Rectal smooth muscle tissue (tissue), 1 donor: ENCODE data around the gene B3GAT2.
A peak's percentile ranks its signal among the peaks of the same experiment; 100 is the strongest.
"Not testable (repeated sequence)": the region's sequence is repeated elsewhere in the genome, so short reads cannot be mapped to it uniquely, and the experiment has no call there.

Experiments used
- H3K27ac ChIP-seq: one replicate; pipeline ENCODE4 v1.7.0; 2013; ENCODE audit warnings: low read depth, low read length, inconsistent platforms
- H3K27me3 ChIP-seq: one replicate; pipeline ENCODE4 v1.7.0; 2013; ENCODE audit warnings: low read length; ENCODE audit not compliant: control insufficient read depth, insufficient read depth
- H3K36me3 ChIP-seq: one replicate; pipeline ENCODE4 v1.7.0; 2013; ENCODE audit warnings: low read length; ENCODE audit not compliant: control insufficient read depth, insufficient read depth
- H3K4me1 ChIP-seq: one replicate; pipeline ENCODE4 v1.7.0; 2013; ENCODE audit warnings: low read length; ENCODE audit not compliant: control insufficient read depth, insufficient read depth
- H3K4me3 ChIP-seq: one replicate; pipeline ENCODE4 v1.7.0; 2013; ENCODE audit warnings: low read length
- H3K9ac ChIP-seq: one replicate; pipeline ENCODE4 v1.7.0; 2013; ENCODE audit warnings: low read length

Gene B3GAT2

DNA sequence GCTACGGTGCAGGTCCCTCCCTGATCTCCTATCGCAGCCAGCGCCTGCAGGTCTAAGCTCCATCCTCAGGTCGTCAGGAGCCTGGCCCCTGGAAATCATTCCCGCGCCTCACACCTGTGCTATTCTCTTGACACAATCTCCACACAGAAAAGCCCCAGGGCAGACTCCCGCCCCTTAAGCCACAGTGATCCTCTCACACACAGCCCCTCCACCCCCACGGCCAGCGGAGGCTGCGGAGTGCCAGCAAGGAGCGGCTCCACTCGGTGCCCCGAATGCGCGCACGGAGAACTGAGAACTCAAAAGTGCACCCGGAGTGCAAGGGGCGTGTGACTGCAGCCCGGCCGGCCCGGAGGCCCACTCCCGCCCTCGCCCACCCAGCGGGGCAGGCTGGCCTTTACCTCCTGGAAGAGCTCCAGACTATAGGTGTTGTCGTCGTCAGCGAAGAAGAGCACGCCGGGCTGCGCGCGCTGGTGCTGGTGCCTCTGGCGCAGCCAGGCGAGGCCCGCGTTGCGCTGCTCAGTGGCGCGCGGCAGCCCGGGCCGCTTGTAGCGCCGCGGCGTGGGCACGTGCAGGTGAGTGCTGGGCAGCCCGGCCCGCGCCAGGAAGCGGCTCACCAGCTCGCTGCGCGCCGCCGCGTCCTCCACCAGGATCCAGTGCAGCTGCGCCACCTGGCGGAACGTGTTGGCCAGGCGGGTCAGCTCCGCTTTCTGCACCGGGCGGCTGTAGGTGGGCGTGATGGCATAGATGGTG lies 1.2 kb downstream of the B3GAT2 start:
- Histone ChIP-seq H3K4me1 (peaks cover 2% of the 10 kb centered on the region), H3K27ac (no peak overlapping the region), H3K9ac (no peak overlapping the region), H3K4me3 (peak overlapping the region; percentile 58), H3K36me3 (no peaks in the 10 kb centered on the region), H3K27me3 (peaks cover 11% of the 10 kb centered on the region)

DNA sequence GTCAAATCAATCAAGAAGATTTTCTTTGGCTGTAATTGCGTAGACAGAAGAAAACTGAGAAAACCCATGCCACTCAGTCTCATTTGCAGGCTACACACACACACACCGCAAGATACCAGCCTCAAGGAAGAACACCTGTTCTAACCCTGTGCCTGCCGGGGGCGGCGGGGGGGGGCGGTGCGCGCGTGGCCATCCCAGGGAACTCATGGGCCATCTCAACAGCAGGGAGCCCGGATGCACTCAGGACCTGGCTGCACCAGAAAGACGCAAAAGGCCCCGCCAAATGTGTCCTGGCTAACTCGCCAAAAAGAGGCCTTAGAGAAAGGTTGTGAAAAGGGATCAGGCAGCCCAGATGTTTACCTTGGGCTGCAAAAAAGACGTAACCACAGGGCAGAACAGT lies 2.1 kb downstream of the B3GAT2 start:
- H3K27ac ChIP-seq = no peak overlapping the region
- peaks cover 2% of the 10 kb centered on the region for H3K4me1 ChIP-seq
- peaks cover 11% of the 10 kb centered on the region for H3K27me3 ChIP-seq
- no peak overlapping the region for H3K4me3 ChIP-seq
- no peaks in the 10 kb centered on the region for H3K36me3 ChIP-seq
- H3K9ac ChIP-seq = no peak overlapping the region

DNA sequence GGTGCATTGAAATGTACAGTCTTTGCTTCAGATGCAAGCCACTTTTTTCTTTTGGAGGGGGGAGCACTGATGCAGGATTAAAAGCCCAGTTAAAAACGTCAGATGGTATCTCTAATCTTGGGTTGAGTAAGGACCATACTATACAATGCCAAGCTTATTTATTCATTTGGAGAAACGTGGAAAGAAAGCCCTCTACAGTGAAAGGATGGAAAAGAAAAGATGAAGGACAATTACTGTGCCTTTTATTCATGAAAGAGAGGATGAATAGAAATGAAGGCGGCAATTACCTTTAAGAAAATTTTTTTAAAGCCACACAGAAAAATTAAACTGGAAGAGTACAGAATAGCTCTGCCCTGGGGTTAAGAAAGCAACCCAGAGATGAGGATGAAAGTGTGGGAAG lies 2.7 kb downstream of the B3GAT2 start:
- Histone ChIP-seq H3K27me3 (peaks cover 11% of the 10 kb centered on the region), H3K4me1 (peaks cover 2% of the 10 kb centered on the region), H3K36me3 (no peaks in the 10 kb centered on the region), H3K9ac (no peak overlapping the region), H3K27ac (no peak overlapping the region), H3K4me3 (no peak overlapping the region)

DNA sequence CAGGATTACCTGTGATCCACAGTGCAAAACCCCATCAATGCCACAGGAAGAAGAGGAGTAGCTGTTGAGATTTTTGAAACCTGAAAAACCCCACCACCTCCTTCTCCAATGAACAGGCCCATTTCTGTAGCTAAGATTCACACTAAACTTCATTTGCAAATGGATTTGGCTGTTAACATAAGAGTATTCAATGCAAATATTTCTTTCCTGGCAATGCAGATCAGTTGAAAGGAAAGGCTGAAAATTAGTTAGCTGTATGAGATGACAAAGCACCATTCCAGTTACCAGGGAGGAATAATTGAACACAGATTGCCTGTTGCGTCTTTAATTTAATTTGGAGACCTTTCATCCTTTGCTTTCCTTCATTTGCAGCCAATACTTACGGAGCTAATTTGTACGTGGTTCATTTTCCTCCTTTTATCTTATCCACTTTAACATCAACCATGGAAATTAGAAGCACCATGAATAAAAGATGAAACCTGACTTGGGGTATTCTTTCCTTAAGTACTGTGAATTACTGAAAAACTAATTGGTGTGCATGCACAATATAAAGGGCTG lies 4.2 kb downstream of the B3GAT2 start:
- H3K4me3 ChIP-seq = no peak overlapping the region
- peaks cover 11% of the 10 kb centered on the region for H3K27me3 ChIP-seq
- no peaks in the 10 kb centered on the region for H3K36me3 ChIP-seq
- no peak overlapping the region for H3K27ac ChIP-seq
- H3K9ac ChIP-seq = no peak overlapping the region
- peaks cover 2% of the 10 kb centered on the region for H3K4me1 ChIP-seq

DNA sequence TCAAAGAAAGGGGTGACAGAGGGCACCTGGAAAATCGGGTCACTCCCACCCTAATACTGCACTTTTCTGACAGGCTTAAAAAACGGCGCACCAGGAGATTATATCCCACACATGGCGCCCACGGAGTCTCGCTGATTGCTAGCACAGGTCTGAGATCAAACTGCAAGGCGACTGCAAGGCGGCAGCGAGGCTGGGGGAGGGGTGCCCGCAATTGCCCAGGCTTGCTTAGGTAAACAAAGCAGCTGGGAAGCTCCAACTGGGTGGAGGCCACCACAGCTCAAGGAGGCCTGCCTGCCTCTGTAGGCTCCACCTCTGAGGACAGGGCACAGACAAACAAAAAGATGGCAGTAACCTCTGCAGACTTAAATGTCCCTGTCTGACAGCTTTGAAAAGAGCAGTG lies 12.5 kb downstream of the B3GAT2 start:
- not testable (repeated sequence) for H3K4me1 ChIP-seq, H3K27me3 ChIP-seq, H3K4me3 ChIP-seq, H3K27ac ChIP-seq, H3K36me3 ChIP-seq, H3K9ac ChIP-seq

DNA sequence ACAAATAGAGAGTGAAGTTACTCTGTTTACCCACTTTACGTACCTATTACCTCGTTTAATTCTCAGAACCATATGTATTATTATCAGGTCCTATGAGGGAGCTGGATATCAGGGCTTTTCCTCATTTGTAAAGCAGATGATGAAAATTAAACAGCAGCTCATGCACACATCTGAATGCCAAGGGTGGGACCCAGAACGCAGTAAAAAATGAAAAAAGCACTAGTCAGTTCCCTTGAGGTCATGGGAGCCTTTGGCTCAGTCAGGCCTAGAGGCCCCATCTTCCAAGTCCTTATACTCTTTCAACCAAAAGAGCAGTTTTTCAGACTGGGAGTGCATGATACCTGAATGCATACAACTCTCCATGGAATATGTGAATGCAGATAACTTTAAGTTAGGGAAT lies 23.0 kb downstream of the B3GAT2 start:
- no peak overlapping the region for H3K27ac ChIP-seq
- no peak overlapping the region for H3K9ac ChIP-seq
- H3K27me3 ChIP-seq = no peaks in the 10 kb centered on the region
- no peaks in the 10 kb centered on the region for H3K36me3 ChIP-seq
- no peaks in the 10 kb centered on the region for H3K4me1 ChIP-seq
- no peak overlapping the region for H3K4me3 ChIP-seq

DNA sequence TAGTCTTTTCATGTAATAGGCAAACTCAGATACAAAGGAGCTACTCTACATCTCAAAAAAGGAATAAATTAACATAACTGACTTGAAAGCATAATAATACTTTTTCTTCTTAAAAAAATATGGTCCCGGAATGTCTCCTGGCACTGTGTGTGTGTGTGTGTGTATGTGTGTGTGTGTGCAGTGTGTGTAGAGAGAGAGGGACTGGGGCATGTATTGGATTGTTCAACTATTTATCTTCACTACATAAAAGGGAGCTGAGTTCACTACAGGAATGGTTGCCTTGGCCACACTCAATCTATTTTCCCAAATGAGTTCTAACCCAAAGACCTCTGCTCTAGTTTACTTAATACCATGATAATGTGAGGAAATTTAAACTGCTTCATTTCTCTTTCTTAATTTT lies 51.1 kb downstream of the B3GAT2 start:
- H3K27ac ChIP-seq = no peak overlapping the region

DNA sequence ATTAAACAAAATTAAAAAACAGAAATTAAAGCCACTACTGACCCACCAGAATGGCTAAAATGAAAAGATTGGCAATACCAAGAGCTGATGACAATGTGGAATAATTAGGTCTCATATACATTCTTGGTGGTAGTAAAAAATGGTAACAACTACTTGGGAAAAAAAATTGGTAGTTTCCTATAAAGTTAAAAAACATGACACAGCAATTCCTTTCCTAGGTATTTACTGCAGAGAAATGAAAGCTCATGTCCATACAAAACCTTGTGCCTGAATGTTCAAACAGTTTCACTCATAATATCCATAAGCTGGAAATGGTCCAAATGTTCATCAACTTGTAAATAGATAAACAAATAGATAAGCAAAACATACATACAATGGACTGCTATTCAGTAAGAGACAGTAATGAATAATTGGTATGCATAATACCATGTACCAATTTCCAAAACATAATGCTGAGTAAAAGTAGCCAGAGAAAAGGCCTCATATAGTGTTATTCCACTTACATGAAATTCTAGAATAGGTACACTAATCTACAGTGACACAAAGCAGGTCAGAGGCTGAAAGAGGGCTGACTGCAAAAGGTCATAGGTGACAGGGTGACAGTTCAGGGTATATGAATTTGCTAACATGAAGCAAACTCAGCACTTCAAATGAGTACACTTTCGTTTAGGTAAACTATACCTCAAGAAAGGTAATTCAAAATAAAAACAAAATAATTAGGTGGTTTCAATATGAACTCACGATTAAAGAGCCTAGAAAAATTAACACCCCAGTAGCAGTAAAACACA lies 53.0 kb downstream of the B3GAT2 start:
- Histone ChIP-seq H3K27ac (no peak overlapping the region), H3K9ac (no peak overlapping the region), H3K36me3 (no peaks in the 10 kb centered on the region), H3K27me3 (no peaks in the 10 kb centered on the region), H3K4me3 (no peak overlapping the region), H3K4me1 (no peaks in the 10 kb centered on the region)

More for the DNA sequence above, 51.1 kb downstream of the B3GAT2 start:
- Histone ChIP-seq H3K36me3 (no peaks in the 10 kb centered on the region), H3K27me3 (no peaks in the 10 kb centered on the region), H3K4me1 (no peaks in the 10 kb centered on the region), H3K4me3 (no peak overlapping the region), H3K9ac (no peak overlapping the region)

DNA sequence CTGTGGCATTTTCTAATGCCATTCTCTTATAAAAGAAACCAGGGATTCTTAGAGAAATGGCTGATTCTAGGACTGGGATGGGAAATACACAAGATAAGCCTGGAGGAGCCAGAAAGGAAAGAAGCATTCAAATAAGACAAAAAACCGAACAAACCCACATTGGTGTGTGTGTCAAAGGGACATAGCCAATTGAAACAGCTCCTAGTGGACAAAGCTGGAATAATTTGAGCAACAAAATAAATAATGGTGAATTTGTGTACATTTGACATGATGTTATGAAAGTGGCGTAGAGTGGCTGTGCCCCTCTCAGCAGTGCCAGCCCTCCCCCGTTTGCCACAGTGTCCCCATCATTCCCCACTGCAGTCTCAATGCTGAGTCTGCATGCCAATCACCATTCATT lies 55.5 kb downstream of the B3GAT2 start:
- no peaks in the 10 kb centered on the region for H3K36me3 ChIP-seq
- H3K9ac ChIP-seq = no peak overlapping the region
- no peaks in the 10 kb centered on the region for H3K27me3 ChIP-seq
- H3K27ac ChIP-seq = no peak overlapping the region
- no peak overlapping the region for H3K4me3 ChIP-seq
- H3K4me1 ChIP-seq = no peaks in the 10 kb centered on the region

DNA sequence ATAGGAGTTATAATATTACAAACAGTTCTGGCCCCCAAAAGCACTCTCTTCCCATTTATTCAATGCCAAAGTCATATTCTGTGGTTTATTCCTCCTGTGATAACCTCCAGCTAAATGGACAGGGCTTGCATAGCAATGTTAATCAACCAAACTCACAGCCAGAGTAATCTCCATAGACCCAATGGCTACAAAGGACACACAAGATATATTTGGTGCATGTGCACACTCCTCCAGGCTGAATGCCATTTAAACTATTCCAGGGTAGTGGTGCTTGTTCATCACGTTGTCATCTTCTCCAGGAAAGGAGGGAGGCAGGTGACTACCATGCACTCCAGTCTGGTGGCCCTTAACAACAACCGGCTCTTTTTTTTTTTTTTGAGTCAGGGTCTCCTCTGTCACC lies 56.8 kb downstream of the B3GAT2 start:
- no peaks in the 10 kb centered on the region for H3K36me3 ChIP-seq
- H3K9ac ChIP-seq = no peak overlapping the region
- no peak overlapping the region for H3K27ac ChIP-seq
- no peaks in the 10 kb centered on the region for H3K4me1 ChIP-seq
- no peak overlapping the region for H3K4me3 ChIP-seq
- no peaks in the 10 kb centered on the region for H3K27me3 ChIP-seq

DNA sequence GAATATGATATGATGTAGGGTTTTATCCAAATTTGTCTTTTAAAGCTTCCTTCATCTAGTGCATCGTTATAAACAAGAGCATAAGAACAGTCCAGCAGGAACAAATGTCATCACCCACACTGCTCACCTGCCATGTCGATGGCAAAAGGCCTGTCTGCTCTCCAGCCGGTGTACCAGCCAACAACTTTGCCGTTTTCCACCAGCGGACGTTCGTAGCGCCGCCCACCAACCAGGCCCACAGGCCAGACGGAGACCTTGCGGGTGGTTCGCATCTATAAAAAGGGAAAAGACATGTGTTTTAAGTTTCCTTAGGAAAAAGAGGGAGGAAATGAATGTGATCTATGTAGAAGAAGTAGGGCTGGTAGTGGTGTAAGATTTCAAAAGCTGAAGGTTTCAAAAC lies 62.9 kb downstream of the B3GAT2 start:
- H3K27ac ChIP-seq = no peak overlapping the region
- no peaks in the 10 kb centered on the region for H3K27me3 ChIP-seq
- H3K4me3 ChIP-seq = no peak overlapping the region
- no peaks in the 10 kb centered on the region for H3K4me1 ChIP-seq
- H3K9ac ChIP-seq = no peak overlapping the region
- H3K36me3 ChIP-seq = no peaks in the 10 kb centered on the region

DNA sequence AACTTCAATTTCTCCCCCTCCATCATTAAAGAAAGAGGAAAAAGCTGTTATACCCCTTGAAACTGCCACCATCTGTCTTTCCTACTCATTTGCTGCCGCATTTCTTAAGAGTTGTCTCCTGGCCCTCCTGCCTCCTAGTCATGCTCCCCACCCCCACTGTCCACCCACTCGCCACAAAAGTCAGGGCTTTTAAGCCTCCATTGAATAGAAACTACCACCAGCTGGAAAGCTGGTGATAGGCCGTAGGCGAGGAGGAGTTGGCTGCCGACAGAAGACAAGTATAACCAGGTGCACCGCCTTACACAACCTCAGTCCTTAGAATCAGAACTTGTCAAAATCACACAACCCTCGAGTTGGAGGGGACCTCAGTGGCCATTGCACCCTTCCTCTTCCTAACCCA lies 67.6 kb downstream of the B3GAT2 start:
- H3K4me3 ChIP-seq = no peak overlapping the region
- H3K36me3 ChIP-seq = no peaks in the 10 kb centered on the region
- no peak overlapping the region for H3K9ac ChIP-seq
- no peaks in the 10 kb centered on the region for H3K4me1 ChIP-seq
- no peak overlapping the region for H3K27ac ChIP-seq
- H3K27me3 ChIP-seq = no peaks in the 10 kb centered on the region
